ENCODE results near the gene CBR1.
"Not testable (repeated sequence)": the region's sequence is repeated elsewhere in the genome, so short reads cannot be mapped to it uniquely, and the experiment has no call there.

CBR1 gene

GRCh38 chr21:36072453-36073162 lies 2.8 kb downstream of the CBR1 start:
- H3K27ac ChIP-seq (ENCODE audit: low read depth, low read length), result no peak overlapping the region
- TF ChIP-seq CTCF (IDR thresholded peaks at IDR 0.05; ENCODE audit: low read depth, low read length, poor library complexity, severe bottlenecking), result no peak
- no peak for TF ChIP-seq EZH2phosphoT487 (IDR thresholded peaks at IDR 0.05; ENCODE audit: borderline replicate concordance, low read length)
- no peaks in the 10 kb centered on the region for H4K20me1 ChIP-seq (ENCODE audit: control insufficient read depth, insufficient read depth, low read depth, low read length)
- peaks cover 13% of the 10 kb centered on the region for H3K27me3 ChIP-seq (ENCODE audit: control insufficient read depth, low read length)
- no peaks in the 10 kb centered on the region for H3K9me2 ChIP-seq (replicated peaks; ENCODE audit: control insufficient read depth, low read length)
- peaks cover 14% of the 10 kb centered on the region for H3K9me3 ChIP-seq (ENCODE audit: control insufficient read depth, insufficient read depth, low read length)
- no peaks in the 10 kb centered on the region for H3K4me1 ChIP-seq (ENCODE audit: control insufficient read depth, low read length)
- H3K79me2 ChIP-seq (ENCODE audit: control insufficient read depth, low read length), result no peaks in the 10 kb centered on the region
- no peaks in the 10 kb centered on the region for H3K36me3 ChIP-seq (ENCODE audit: control insufficient read depth, low read length)
- no peak overlapping the region for H3K4me2 ChIP-seq (ENCODE audit: low read length)
- no peaks in the 10 kb centered on the region for H3F3A ChIP-seq (ENCODE audit: control insufficient read depth, insufficient read depth)
- no peak overlapping the region for H3K4me3 ChIP-seq (ENCODE audit: low read length)

GRCh38 chr21:36073181-36073580 lies 3.4 kb downstream of the CBR1 start:
- no peaks in the 10 kb centered on the region for H3F3A ChIP-seq (ENCODE audit: control insufficient read depth, insufficient read depth)
- peaks cover 17% of the 10 kb centered on the region for H3K27me3 ChIP-seq (ENCODE audit: control insufficient read depth, low read length)
- no peaks in the 10 kb centered on the region for H3K4me1 ChIP-seq (ENCODE audit: control insufficient read depth, low read length)
- H3K9me2 ChIP-seq (replicated peaks; ENCODE audit: control insufficient read depth, low read length), result no peaks in the 10 kb centered on the region
- no peak overlapping the region for H3K4me2 ChIP-seq (ENCODE audit: low read length)
- no peak overlapping the region for H3K27ac ChIP-seq (ENCODE audit: low read depth, low read length)
- no peaks in the 10 kb centered on the region for H4K20me1 ChIP-seq (ENCODE audit: control insufficient read depth, insufficient read depth, low read depth, low read length)
- H3K79me2 ChIP-seq (ENCODE audit: control insufficient read depth, low read length), result no peaks in the 10 kb centered on the region
- H3K4me3 ChIP-seq (ENCODE audit: low read length), result no peak overlapping the region
- H3K9me3 ChIP-seq (ENCODE audit: control insufficient read depth, insufficient read depth, low read length), result peaks cover 14% of the 10 kb centered on the region
- no peak for TF ChIP-seq EZH2phosphoT487 (IDR thresholded peaks at IDR 0.05; ENCODE audit: borderline replicate concordance, low read length)
- TF ChIP-seq CTCF (IDR thresholded peaks at IDR 0.05; ENCODE audit: low read depth, low read length, poor library complexity, severe bottlenecking), result no peak
- no peaks in the 10 kb centered on the region for H3K36me3 ChIP-seq (ENCODE audit: control insufficient read depth, low read length)

DNA sequence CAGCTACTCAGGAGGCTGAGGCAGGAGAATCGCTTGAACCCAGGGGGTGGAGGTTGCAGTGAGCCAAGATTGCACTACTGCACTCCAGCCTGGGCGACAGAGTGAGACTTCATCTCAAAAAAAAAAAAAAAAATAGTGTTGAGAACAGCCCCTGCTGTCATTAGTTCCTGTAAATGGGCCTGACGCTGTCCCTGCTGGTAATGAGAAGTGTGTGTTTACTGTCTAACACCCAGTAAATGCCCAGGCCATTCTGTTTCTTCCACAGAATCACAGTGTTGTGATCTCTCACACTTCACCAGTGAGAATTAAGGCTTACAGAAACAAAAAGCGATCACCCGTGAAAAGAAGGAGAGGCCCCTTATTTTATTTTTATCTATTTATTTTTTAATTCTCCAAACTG lies 4.1 kb downstream of the CBR1 start:
- not testable (repeated sequence) for H3K36me3 ChIP-seq (ENCODE audit: control insufficient read depth, low read length); H3K4me2 ChIP-seq (ENCODE audit: low read length); H3K4me3 ChIP-seq (ENCODE audit: low read length); H3K9me2 ChIP-seq (replicated peaks; ENCODE audit: control insufficient read depth, low read length); H3K27ac ChIP-seq (ENCODE audit: low read depth, low read length); H3K79me2 ChIP-seq (ENCODE audit: control insufficient read depth, low read length); H3K4me1 ChIP-seq (ENCODE audit: control insufficient read depth, low read length); H4K20me1 ChIP-seq (ENCODE audit: control insufficient read depth, insufficient read depth, low read depth, low read length); H3F3A ChIP-seq (ENCODE audit: control insufficient read depth, insufficient read depth)
- H3K27me3 ChIP-seq (ENCODE audit: control insufficient read depth, low read length), result peaks cover 17% of the 10 kb centered on the region
- peaks cover 13% of the 10 kb centered on the region for H3K9me3 ChIP-seq (ENCODE audit: control insufficient read depth, insufficient read depth, low read length)

DNA sequence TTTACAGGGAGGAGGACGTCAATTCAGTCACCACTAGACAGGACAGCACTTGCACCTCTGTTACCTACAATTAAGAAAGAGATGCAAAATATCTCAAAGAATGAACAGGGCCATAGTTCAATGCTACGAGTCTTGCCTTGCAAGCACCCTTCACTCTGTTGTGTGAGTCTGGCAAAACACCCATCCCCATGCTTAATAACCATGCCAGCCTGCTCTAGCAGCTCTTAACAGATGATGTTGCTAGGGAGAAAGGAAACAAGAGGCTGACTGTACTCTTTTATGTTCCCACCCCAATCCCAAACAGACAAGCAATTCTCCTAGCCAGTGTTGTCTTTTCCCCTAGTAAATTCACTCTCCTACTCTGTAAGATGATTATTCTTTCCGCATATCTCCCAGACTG lies 5.3 kb downstream of the CBR1 start:
- no peak overlapping the region for H3K27ac ChIP-seq (ENCODE audit: low read depth, low read length)
- H4K20me1 ChIP-seq (ENCODE audit: control insufficient read depth, insufficient read depth, low read depth, low read length), result no peaks in the 10 kb centered on the region
- no peak overlapping the region for H3K4me3 ChIP-seq (ENCODE audit: low read length)
- H3K36me3 ChIP-seq (ENCODE audit: control insufficient read depth, low read length), result no peaks in the 10 kb centered on the region
- no peaks in the 10 kb centered on the region for H3F3A ChIP-seq (ENCODE audit: control insufficient read depth, insufficient read depth)
- TF ChIP-seq CTCF (IDR thresholded peaks at IDR 0.05; ENCODE audit: low read depth, low read length, poor library complexity, severe bottlenecking), result no peak
- no peak for TF ChIP-seq EZH2phosphoT487 (IDR thresholded peaks at IDR 0.05; ENCODE audit: borderline replicate concordance, low read length)
- H3K27me3 ChIP-seq (ENCODE audit: control insufficient read depth, low read length), result peaks cover 17% of the 10 kb centered on the region
- 0 out of 2 replicates have a peak, but pooled peaks cover 1% of the 10 kb centered on the region for H3K9me3 ChIP-seq (ENCODE audit: control insufficient read depth, insufficient read depth, low read length)
- no peaks in the 10 kb centered on the region for H3K4me1 ChIP-seq (ENCODE audit: control insufficient read depth, low read length)
- no peaks in the 10 kb centered on the region for H3K9me2 ChIP-seq (replicated peaks; ENCODE audit: control insufficient read depth, low read length)
- no peak overlapping the region for H3K4me2 ChIP-seq (ENCODE audit: low read length)
- H3K79me2 ChIP-seq (ENCODE audit: control insufficient read depth, low read length), result no peaks in the 10 kb centered on the region
